Urinary bladder (tissue), 4 donors: ENCODE data around the gene FAM181A. TPM values are rescaled to one million over a fixed set of nuclear protein-coding genes. Genes with fewer than 3 reads are reported as not detected.

ENCODE experiments used
- DNase-seq: peaks from one replicate; pipeline ENCODE4 v3.0.0-alpha.2; 2015; ENCODE audit errors: extremely low spot score
- H3K27ac ChIP-seq: one replicate; pipeline ENCODE4 v1.5.1; 2013; ENCODE audit warnings: low read depth, mild to moderate bottlenecking, moderate library complexity
- H3K36me3 ChIP-seq: one replicate; pipeline ENCODE4 v1.6.1; 2013; ENCODE audit warnings: mild to moderate bottlenecking, moderate library complexity; ENCODE audit not compliant: insufficient read depth
- H3K4me1 ChIP-seq: one replicate; pipeline ENCODE4 v1.6.1; 2013; ENCODE audit warnings: mild to moderate bottlenecking, moderate library complexity; ENCODE audit not compliant: insufficient read depth
- H3K4me3 ChIP-seq: one replicate; pipeline ENCODE4 v1.5.1; 2013; ENCODE audit warnings: low read depth, low read length
- WGBS: extraction: QIAGEN DNeasy Blood & Tissue Kit; methylation state at CpG from one replicate; pipeline ENCODE4 v1.1.7; 2013; 5-methylcytosine and 5-hydroxymethylcytosine counted together
- polyA plus RNA-seq: library from polyadenylated mRNA; stranded (reverse); fragments of 200-250 nt; gene quantifications from one replicate; pipeline ENCODE4 v1.2.3, GENCODE V29; 2013
- total RNA-seq: library from RNA; depleted of rRNA; stranded (reverse); fragments of >200 nt; gene quantifications from one replicate; pipeline ENCODE4 v1.2.3, GENCODE V29; 2014
- donor health status: healthy with polysubstance abuse.
- donor health status: healthy.

The FAM181A gene
- total and polyA plus RNA-seq, 2 donors, result not detected

DNA sequence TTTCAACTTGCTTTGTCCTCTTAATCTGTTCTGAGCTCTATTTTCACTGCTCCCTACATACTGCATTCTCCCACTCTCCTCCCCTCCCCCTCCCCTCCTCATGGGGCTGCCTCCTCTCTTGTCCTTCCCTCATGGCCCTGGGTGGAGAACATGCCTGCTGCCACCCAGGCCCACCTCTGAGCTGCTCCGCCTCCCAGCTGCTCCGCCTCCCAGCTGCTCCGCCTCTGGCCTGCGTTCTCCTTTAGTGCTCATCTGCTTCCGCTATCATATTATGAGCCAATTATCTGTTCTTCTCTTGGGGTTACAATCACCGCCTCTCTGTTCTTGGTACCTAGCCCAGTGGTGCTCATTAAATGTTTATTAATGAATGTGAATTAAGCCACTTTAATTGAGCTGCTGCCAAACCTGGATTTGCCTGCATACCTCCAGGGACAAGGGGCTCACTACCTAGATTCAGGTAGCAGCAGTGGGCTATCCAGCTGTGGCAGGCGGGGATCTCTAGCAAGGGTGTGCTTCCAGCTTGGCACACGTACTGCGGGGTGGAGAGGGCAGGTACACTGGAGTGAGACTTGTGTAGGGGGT, 32.0 kb upstream of the FAM181A start:
- Histone ChIP-seq H3K36me3 (no peaks in the 10 kb centered on the region), H3K4me1 (no peaks in the 10 kb centered on the region), H3K27ac (no peak overlapping the region), H3K4me3 (no peak overlapping the region)
- DNase-seq, result no peak
- 90% methylated on average over 9 of the region's 9 CpGs for WGBS

DNA sequence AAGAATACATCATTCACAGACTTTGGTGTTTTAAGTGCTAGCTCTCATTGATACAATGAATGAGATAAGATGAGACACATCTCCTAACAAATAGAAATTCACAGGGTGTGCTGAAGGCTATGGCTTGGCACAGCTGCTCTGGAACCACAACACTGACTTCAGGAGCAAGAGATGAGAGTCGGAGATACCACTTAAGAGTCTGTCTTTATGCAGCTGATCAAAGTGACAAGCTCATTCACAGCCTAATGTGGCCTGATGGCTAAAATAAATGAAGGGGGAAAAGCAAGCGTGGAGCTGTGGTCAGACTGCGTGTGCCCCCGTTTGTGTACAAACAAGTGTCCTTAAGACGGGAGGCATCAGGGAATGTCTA, 29.7 kb upstream of the FAM181A start:
- Histone ChIP-seq H3K4me1 (no peaks in the 10 kb centered on the region), H3K36me3 (no peaks in the 10 kb centered on the region), H3K27ac (no peak overlapping the region), H3K4me3 (no peak overlapping the region)
- WGBS, result 83% methylated on average over 5 of the region's 5 CpGs
- DNase-seq, result no peak

DNA sequence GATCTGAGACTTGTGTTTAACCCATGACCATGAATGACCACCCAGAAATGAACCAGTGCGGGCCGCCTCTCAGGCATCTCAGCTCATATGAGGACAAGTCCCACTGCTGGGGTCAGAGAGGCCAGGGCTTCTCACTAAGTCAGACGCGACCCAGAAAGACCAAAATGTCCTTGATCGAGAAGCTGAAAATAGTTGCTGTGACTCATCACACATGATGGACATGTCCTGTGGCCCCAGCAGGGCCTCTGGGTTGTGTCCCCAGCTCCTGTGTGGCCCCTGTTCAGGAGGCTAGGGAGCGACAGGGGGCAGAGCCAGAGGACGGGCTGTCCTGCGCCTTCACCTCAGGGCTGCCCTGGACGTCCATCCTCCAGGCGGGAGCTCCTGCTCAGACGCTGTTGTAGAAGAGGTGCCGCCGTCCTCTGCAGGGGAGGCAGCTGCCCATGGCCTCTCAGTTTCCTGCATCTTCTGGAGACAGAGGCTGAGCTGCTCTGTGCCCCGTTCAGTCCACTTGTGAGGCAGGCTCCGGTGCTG, 29.0 kb upstream of the FAM181A start:
- Histone ChIP-seq H3K36me3 (no peaks in the 10 kb centered on the region), H3K4me3 (no peak overlapping the region), H3K4me1 (no peaks in the 10 kb centered on the region), H3K27ac (no peak overlapping the region)
- no peak for DNase-seq
- WGBS, result 84% methylated on average over 15 of the region's 15 CpGs

DNA sequence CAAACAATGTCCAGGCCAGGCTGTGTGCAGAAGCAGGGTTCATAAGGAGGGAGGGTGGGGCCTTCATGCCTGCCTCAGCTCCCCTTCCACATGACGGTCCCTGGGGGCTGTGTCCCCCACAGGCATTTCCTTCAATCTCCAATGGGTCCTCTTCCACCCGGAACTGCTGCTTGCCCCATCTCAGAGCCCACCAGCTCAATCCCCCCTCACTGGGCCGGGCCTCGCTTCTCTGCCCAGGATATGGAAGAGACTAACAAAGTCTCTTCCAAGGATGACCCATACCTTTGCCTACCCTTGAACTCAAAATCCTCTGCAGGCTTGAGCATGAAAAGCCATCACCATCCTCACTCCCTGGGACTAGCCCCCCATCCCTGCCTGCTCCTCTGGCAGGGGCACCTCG, 28.4 kb upstream of the FAM181A start:
- DNase-seq, result no peak
- Histone ChIP-seq H3K4me1 (no peaks in the 10 kb centered on the region), H3K4me3 (no peak overlapping the region), H3K27ac (no peak overlapping the region), H3K36me3 (no peaks in the 10 kb centered on the region)
- 90% methylated on average over 5 of the region's 5 CpGs for WGBS

DNA sequence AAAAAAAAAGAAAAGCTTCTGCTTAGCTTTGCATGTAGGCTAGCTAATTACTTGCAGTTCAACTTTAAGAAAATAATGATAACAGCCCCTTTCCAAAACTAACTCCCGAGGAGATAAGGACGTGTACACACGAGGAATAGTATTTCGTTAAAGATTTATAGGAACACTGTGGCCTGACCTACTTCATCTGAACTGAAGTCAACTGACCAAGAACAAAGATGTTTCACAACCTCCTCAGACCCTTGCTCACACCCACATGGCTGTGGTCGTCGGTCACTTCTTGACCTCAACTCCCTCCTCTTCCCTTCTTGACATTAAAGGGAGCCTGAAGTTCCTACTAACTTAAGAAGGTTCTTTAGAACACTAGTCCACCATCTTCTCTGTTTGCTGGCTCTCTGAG, 25.3 kb upstream of the FAM181A start:
- H3K27ac ChIP-seq, result no peak overlapping the region
- no peak overlapping the region for H3K4me3 ChIP-seq
- no peaks in the 10 kb centered on the region for H3K36me3 ChIP-seq
- no peak for DNase-seq
- 40% methylated on average over 6 of the region's 6 CpGs for WGBS
- H3K4me1 ChIP-seq, result no peaks in the 10 kb centered on the region

DNA sequence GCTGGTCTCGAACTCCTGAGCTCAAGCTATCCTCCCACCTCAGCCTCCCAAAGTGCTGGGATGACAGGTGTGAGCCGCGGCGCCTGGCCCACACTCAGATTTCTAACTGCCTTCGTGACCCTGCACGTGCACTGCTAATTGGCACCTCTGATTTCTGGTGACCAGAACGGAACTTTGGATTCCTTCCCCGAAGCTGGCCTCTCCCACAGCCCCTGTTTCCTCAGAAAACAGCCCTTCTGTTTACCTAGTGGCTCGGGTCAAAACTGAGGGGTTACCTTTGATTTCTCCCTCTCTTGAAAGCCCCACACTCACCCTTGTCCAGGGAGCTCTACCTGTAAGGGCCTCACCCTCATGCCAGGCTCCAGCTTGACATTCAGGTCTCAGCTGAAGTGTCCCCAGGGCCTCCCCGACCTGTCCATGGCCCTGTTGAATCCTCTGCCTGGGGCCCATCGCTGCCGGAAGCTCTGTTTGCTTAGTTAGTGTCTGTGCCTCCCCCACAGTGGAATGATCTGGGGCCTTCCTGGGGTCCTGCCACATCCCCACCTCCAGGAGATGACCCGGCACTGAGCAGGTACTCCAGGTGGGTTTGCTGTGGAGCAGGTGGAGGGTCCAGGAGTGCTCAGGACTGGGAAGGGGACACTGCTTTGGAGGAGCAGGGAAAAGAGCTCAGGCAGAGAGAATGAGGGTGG, 24.4 kb upstream of the FAM181A start:
- Histone ChIP-seq H3K36me3 (no peaks in the 10 kb centered on the region), H3K4me3 (no peak overlapping the region), H3K4me1 (no peaks in the 10 kb centered on the region), H3K27ac (no peak overlapping the region)
- 82% methylated on average over 13 of the region's 13 CpGs for WGBS
- no peak for DNase-seq

DNA sequence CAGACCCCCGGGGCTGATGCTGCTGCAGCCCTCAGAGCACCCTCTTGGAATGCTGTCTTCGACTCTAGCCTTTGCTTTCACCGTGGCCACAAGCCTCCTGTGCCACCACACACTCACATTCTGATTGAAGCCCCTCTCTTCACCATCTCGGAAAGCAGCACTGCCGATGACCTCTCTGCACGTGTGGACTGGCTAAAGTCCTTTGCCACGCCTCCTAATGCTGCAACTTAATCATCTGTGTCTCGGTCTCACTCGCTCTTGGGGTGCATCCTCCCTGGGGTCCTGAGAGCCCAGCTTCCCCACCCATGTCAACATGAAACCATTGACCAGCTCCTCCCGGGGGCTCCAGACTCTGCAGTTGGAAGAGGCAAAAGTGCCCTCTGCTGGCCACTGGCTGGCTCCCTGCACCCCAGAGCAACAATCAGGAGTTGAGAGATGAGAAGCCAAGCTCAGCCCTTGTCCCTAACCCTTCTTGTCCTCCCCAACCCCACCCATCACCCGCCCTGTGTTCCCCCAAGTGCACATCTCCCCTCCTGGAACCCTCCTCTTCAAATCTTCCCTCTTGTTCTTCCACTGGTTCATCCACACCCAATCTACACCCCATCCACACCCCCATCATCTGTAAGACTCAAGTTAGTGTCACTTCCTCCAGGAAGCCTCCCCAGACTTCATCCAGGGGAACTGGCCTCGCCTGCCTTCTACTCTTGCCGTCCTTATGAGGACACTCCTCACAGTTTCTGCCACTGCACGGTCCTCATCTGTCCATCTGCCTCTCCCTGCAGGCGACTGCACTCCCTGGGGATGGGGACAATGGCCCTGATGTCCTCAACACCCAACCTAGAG, 23.6 kb upstream of the FAM181A start:
- 49% methylated on average over 15 of the region's 15 CpGs for WGBS

DNA sequence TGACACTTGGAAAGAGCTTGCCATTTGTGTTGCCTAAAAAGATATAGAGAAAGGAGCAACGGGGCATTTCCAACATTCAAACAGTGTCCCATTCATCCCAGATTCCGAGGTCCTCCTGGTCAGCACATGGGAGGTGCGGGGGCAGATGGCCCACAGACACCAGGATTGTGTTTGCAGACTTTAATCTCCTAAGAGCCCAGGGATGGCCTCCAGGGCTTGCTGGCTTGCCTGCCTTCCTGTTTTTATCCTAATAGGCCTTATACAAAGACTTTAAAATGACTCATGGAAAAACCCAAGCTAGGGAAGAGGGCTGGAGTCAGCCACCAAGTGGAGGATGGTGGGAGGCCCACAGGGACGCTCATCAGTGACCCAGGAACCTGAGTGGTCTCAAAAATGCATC, 21.5 kb upstream of the FAM181A start:
- WGBS, result 83% methylated on average over 4 of the region's 4 CpGs
- Histone ChIP-seq H3K36me3 (no peaks in the 10 kb centered on the region), H3K4me3 (no peak overlapping the region), H3K27ac (no peak overlapping the region), H3K4me1 (no peaks in the 10 kb centered on the region)
- DNase-seq, result no peak

More for the DNA sequence above, 23.6 kb upstream of the FAM181A start:
- no peak overlapping the region for H3K4me3 ChIP-seq
- DNase-seq, result no peak
- no peak overlapping the region for H3K27ac ChIP-seq
- no peaks in the 10 kb centered on the region for H3K36me3 ChIP-seq
- no peaks in the 10 kb centered on the region for H3K4me1 ChIP-seq

DNA sequence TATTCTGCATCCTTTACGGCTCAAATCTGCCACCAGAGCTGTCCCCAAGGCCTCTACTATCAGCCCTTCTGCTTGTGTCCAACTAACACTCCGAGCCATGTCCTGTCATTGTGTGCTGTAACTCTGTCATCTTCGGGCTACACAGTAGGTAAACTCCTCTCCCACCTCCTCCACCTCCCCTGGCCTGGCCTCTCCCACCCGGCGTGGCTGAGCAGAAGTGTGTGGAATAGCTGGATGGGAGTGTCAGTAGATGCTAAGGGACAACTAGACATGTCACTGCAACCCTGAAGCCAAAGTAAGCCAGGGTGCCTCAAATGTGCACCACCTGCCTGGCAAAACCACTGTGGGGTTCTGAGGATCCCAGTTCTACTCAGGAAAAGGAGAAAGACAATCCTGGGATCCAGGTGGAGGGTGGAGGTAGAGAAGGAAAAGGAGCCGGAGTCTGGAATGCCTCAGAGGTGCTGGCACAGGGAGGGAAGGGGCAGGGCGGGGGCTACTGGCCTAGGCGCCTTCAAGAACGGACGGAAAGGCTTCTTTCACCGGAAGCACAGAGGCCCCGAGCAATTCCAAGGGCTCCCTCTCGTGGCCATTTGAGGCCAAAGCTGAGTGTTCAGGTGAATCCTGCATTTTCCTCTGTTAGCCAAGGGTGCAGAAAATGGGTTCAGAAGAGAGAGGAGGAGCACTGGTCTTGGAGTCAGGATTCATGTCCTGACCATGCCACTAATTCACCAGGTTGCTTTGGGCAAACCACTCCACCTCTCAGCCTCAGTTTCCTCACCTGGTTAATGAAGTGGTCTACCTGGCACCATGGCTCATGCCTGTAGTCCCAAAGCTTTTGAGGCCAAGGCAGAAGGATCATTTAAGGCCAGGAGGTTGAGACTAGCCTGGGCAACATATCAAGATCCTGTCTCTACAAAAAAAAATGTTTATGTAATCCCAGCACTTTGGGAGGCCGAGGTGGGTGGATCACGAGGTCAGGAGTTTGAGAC, 20.5 kb upstream of the FAM181A start:
- 51% methylated on average over 15 of the region's 15 CpGs for WGBS
- H3K27ac ChIP-seq, result no peak overlapping the region
- no peak overlapping the region for H3K4me3 ChIP-seq
- no peak for DNase-seq
- no peaks in the 10 kb centered on the region for H3K4me1 ChIP-seq
- no peaks in the 10 kb centered on the region for H3K36me3 ChIP-seq

DNA sequence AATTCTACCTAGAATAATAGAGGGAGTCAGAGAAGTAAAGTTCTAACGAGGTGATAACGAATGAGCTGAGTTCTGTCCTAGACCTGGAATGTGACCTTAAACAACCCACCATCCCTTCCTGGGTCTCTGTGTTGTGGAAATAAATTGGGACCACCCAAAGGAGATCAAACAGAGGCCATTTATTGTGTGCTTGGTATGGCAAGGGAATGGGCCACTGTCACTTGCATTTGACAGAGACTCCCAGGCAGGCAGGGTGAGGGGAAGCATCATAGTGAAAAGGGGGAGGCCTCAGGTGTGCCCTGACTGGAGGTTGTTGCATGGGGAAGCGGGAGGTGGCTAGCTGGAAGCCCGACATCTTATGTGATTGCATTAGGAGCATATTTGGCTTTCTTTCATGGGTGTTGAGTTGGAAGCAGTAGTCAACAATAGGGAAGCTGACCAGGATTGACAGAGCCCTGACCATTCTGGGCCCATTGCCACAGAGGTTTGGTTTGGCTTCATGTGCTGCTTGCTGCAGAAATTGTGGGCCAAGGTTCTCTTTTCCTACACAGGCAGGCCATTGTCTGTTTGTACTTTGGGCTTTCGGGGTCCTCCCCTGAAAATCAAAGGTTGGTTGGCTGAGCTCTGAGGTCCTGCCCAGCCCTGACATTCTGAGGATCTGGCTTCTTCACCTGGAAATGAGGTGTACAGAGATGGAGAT, 17.6 kb upstream of the FAM181A start:
- Histone ChIP-seq H3K4me1 (no peaks in the 10 kb centered on the region), H3K36me3 (no peaks in the 10 kb centered on the region), H3K27ac (no peak overlapping the region), H3K4me3 (no peak overlapping the region)
- DNase-seq, result no peak
- 90% methylated on average over 5 of the region's 5 CpGs for WGBS

DNA sequence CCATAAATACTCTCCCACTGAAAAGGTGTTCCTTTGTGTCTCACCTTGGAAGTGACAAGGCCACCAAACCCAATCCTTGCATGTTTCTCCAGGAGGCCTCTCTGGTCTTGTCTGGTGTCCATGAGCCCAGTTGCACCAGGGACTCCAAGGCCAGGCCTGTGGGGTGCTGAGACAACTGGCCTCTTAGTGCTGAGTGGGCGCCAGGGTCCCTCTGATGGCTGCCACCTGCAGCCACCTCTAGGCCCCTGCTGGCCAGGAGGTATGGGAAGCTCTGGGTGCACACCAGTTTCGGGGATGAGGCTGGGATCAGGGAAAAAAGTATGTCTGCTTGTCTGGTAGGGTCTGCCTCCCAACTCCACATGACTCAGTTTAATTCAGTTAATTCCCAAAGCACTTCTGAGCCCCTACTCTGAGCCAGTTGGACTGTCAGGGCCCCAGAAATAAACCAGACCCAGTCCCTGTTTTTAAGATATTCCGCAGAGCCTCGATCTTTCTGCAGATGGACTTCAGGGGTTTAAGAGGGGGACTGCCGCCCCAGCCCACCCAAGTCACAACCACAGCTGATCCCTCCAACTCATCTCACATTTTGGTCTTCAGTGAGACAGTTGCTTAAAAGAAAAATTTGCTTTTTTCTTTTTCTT, 15.0 kb upstream of the FAM181A start:
- 70% methylated on average over 5 of the region's 5 CpGs for WGBS
- Histone ChIP-seq H3K27ac (no peak overlapping the region), H3K4me1 (no peaks in the 10 kb centered on the region), H3K36me3 (no peaks in the 10 kb centered on the region), H3K4me3 (no peak overlapping the region)
- no peak for DNase-seq

DNA sequence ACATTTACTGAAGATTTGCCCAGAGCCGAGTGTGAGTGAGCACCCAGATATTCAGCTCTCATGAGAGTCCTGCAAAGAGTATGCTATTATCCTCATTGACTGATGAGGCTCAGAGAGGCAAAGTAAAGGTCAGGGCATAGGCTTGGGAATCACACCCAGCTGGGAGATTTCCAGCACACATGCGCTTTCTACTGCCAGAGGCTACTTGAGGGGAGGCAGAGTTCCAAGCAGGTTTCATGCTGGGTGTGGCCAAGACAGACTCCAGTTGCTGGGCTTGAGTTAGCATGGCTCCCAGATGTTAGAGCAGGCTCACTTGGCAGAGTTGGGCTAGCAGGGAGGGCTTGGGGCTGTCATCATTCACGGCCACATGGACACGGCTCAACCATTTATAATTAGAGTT, 14.4 kb upstream of the FAM181A start:
- Histone ChIP-seq H3K4me3 (no peak overlapping the region), H3K36me3 (no peaks in the 10 kb centered on the region), H3K27ac (no peak overlapping the region), H3K4me1 (no peaks in the 10 kb centered on the region)
- 81% methylated on average over 4 of the region's 4 CpGs for WGBS
- no peak for DNase-seq
